DOHH2 (cell line): ENCODE data around the gene TADA2B.

ENCODE experiments used
- H3F3A ChIP-seq: fragments of 200-600 bp; sonication (generic), shearing (Covaris generic); 2 replicates; pipeline ENCODE4 v1.6.0; 2016; ENCODE audit warnings: antibody characterized with exemption, mild to moderate bottlenecking; ENCODE audit not compliant: control insufficient read depth, insufficient read depth
- H3K27ac ChIP-seq: fragments of 200-600 bp; sonication (generic); 2 replicates; pipeline ENCODE4 v1.5.1; 2014; ENCODE audit warnings: low read depth, mild to moderate bottlenecking, low read length, moderate library complexity
- H3K27me3 ChIP-seq: fragments of 200-600 bp; sonication (generic); 2 replicates; pipeline ENCODE4 v1.6.1; 2014; ENCODE audit warnings: mild to moderate bottlenecking, low read length, mixed read lengths; ENCODE audit not compliant: control insufficient read depth
- H3K36me3 ChIP-seq: fragments of 200-600 bp; sonication (generic); 2 replicates; pipeline ENCODE4 v1.6.1; 2014; ENCODE audit warnings: mild to moderate bottlenecking, low read length, moderate library complexity, mixed read lengths; ENCODE audit not compliant: control insufficient read depth
- H3K4me1 ChIP-seq: fragments of 200-600 bp; sonication (generic); 2 replicates; pipeline ENCODE4 v1.6.1; 2014; ENCODE audit warnings: mild to moderate bottlenecking, low read length, mixed read lengths; ENCODE audit not compliant: control insufficient read depth
- H3K4me2 ChIP-seq: fragments of 200-600 bp; sonication (generic); 2 replicates; pipeline ENCODE4 v1.6.0; 2014; ENCODE audit warnings: mild to moderate bottlenecking, low read length, moderate library complexity
- H3K4me3 ChIP-seq: fragments of 200-600 bp; sonication (generic); 2 replicates; pipeline ENCODE4 v1.5.1; 2014; ENCODE audit warnings: mild to moderate bottlenecking, low read length, mixed read lengths
- H3K79me2 ChIP-seq: fragments of 200-600 bp; sonication (generic); 2 replicates; pipeline ENCODE4 v1.6.1; 2014; ENCODE audit warnings: mild to moderate bottlenecking, low read length, mixed read lengths; ENCODE audit not compliant: control insufficient read depth
- H3K9me2 ChIP-seq: fragments of 200-600 bp; sonication (generic); replicated peaks from 2 replicates; pipeline ENCODE4 v1.6.1; 2014; ENCODE audit warnings: mild to moderate bottlenecking, low read length, mixed read lengths; ENCODE audit not compliant: control insufficient read depth
- H3K9me3 ChIP-seq: fragments of 200-600 bp; sonication (generic); 2 replicates; pipeline ENCODE4 v1.6.1; 2014; ENCODE audit warnings: antibody characterized with exemption, low read length, mixed read lengths; ENCODE audit not compliant: control insufficient read depth, insufficient read depth
- H4K20me1 ChIP-seq: fragments of 200-600 bp; sonication (generic); 2 replicates; pipeline ENCODE4 v1.6.0; 2014; ENCODE audit warnings: low read depth, mild to moderate bottlenecking, antibody characterized with exemption, low read length, moderate library complexity; ENCODE audit not compliant: control insufficient read depth, insufficient read depth
- EZH2phosphoT487 ChIP-seq: fragments of 200-600 bp; sonication (generic); IDR thresholded peaks from 2 replicates; pipeline ENCODE4 v1.6.1; 2017; ENCODE audit warnings: borderline replicate concordance, mild to moderate bottlenecking, antibody characterized with exemption, low read length, moderate library complexity, mixed read lengths
- TF ChIP-seq, protein P1 (sequence below): fragments of 200-600 bp; sonication (generic); IDR thresholded peaks from one replicate; pipeline ENCODE4 v1.5.1; 2014; ENCODE audit warnings: antibody characterized with exemption, mild to moderate bottlenecking, low read depth, low read length; ENCODE audit not compliant: poor library complexity, severe bottlenecking

TADA2B gene

DNA sequence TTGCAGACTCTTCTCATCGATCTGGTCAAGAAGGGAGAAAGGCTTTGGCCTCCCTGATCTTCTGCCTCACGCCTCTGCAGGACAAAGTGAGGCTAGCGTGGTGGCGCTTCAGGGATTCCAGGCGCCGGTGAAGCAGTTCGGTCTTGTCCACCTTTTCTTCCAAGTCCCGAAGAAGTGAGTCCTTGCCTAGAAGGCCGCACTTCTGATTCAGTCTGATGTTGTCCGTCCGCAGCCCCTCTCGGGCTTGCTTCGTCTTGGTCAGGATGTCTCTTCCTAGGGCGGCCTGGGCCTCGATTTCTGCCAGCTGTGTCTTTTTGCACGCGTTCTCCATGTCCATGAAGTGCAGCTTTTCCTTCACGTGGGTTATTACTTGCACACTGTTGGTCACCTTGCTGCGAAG lies 1.9 kb upstream of the TADA2B start:
- H3K36me3 ChIP-seq: peaks cover 20% of the 10 kb centered on the region
- H3K9me2 ChIP-seq: no peaks in the 10 kb centered on the region
- H3K9me3 ChIP-seq: no peaks in the 10 kb centered on the region
- H3K4me3 ChIP-seq: no peak overlapping the region
- H3K79me2 ChIP-seq: peaks cover 28% of the 10 kb centered on the region
- H3K27ac ChIP-seq: no peak overlapping the region
- peaks cover 31% of the 10 kb centered on the region for H3K4me1 ChIP-seq
- peaks cover 10% of the 10 kb centered on the region for H4K20me1 ChIP-seq
- H3K4me2 ChIP-seq: no peak overlapping the region
- H3K27me3 ChIP-seq: peaks cover 9% of the 10 kb centered on the region
- TF ChIP-seq EZH2phosphoT487: no peak
- TF ChIP-seq, protein P1, sequence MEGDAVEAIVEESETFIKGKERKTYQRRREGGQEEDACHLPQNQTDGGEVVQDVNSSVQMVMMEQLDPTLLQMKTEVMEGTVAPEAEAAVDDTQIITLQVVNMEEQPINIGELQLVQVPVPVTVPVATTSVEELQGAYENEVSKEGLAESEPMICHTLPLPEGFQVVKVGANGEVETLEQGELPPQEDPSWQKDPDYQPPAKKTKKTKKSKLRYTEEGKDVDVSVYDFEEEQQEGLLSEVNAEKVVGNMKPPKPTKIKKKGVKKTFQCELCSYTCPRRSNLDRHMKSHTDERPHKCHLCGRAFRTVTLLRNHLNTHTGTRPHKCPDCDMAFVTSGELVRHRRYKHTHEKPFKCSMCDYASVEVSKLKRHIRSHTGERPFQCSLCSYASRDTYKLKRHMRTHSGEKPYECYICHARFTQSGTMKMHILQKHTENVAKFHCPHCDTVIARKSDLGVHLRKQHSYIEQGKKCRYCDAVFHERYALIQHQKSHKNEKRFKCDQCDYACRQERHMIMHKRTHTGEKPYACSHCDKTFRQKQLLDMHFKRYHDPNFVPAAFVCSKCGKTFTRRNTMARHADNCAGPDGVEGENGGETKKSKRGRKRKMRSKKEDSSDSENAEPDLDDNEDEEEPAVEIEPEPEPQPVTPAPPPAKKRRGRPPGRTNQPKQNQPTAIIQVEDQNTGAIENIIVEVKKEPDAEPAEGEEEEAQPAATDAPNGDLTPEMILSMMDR: no peak
- H3F3A ChIP-seq: peaks cover 4% of the 10 kb centered on the region

DNA sequence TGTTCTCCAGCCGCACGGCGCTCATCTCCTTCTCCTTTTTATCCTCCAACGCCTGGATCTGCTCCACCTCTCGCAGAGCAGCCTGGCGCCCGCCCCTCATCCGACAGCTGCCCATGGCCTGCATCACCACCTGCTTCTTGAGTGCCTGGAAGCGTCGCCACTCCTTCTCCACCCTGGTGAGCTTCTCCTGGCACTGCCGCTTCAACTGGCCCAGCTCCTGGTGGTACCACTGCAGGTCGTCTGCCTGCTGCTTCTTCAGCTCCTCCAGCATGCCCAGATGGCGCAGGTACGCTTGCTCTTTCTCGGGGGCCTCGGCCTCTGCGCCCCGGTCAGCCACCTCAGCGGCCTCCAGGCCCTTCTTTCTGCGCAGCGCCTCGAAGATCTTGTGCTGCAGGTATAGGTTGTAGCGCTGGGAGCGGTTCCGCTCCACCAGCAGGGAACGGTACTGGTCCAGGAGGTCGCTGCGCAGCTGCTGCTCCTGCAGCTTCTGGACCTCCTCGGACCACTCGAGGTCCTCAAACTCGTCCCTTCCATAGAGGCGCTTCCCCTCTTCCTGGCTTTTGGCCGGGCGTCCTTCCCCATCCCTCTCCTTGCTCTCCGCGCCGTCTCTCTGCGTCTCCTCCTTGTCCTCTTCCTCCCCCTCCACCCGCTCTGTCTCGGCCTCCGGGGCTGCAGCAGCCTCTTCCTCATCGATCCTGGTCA lies 1.2 kb upstream of the TADA2B start:
- H3K4me1 ChIP-seq: peaks cover 36% of the 10 kb centered on the region
- peaks cover 35% of the 10 kb centered on the region for H3K79me2 ChIP-seq
- H3K27ac ChIP-seq: no peak overlapping the region
- no peaks in the 10 kb centered on the region for H3K9me3 ChIP-seq
- peak overlapping the region; percentile 73 for H3K4me2 ChIP-seq
- H3K36me3 ChIP-seq: peaks cover 21% of the 10 kb centered on the region
- H3F3A ChIP-seq: peaks cover 4% of the 10 kb centered on the region
- peak overlapping the region; percentile 71 for H3K4me3 ChIP-seq
- peaks cover 9% of the 10 kb centered on the region for H3K27me3 ChIP-seq
- TF ChIP-seq, protein P1: no peak
- TF ChIP-seq EZH2phosphoT487: no peak
- no peaks in the 10 kb centered on the region for H3K9me2 ChIP-seq
- H4K20me1 ChIP-seq: peaks cover 14% of the 10 kb centered on the region

DNA sequence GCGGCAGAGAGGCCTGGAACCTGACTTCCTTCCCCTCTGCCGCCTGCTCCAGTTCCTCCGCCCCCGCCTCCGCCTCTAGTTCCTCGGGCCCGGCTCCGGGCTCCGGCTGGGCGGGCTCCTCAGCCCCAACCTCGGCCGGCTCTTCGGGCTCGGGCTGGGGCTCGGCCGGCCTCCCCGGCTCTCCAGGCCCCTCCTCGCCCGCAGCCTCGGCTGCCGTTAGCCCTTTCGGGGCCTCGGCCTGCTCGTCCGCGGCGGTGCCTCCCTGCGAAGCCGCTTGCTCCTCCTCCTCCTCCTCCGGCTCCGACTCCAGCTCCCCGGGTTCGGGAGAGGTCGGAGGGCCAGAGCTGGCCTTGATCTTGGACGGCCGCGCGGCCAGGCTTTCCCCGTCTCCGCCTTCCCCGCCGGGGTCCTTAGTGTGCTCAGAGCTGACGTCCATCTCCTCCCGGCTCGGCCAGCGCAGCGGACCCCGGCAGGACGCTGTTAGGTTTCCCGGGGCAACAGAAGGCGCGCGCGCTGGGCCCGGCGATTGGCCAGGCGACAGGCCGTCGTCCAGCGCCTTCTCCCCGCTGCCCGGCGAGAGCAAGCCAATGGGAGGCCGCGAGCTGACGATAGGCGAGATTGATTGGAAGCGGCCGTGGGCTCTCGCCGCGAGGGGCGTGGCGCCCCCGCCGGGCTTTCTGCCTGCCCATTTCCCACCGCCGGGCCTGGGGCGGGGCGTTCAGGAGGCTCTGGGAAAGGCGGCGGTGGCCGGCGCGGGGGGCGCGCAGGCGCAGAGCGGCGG lies 479 bp upstream of the TADA2B start:
- Histone ChIP-seq H3K4me3 (peak overlapping the region; percentile 71), H3K4me1 (peaks cover 36% of the 10 kb centered on the region), H3K4me2 (peak overlapping the region; percentile 73), H3K9me3 (no peaks in the 10 kb centered on the region), H3K9me2 (no peaks in the 10 kb centered on the region), H3K27me3 (peaks cover 9% of the 10 kb centered on the region), H3K36me3 (peaks cover 21% of the 10 kb centered on the region), H4K20me1 (peaks cover 14% of the 10 kb centered on the region), H3K27ac (no peak overlapping the region), H3K79me2 (peaks cover 42% of the 10 kb centered on the region), H3F3A (peaks cover 4% of the 10 kb centered on the region)
- TF ChIP-seq, protein P1: no peak
- TF ChIP-seq EZH2phosphoT487: no peak
